BE2C (cell line): ENCODE data around the gene REG3A.

Experiments
- DNase-seq: peaks from one replicate; pipeline ENCODE4 v3.0.0-alpha.2; 2020
- H3K27me3 ChIP-seq: fragments of 250-450 bp; sonication (Bioruptor Pico); 2 replicates; pipeline ENCODE4 v1.5.1; 2020; ENCODE audit warnings: mild to moderate bottlenecking
- H3K36me3 ChIP-seq: fragments of 250-450 bp; sonication (Bioruptor Pico); 2 replicates; pipeline ENCODE4 v1.5.1; 2020; ENCODE audit warnings: mild to moderate bottlenecking
- H3K4me1 ChIP-seq: fragments of 250-450 bp; sonication (Bioruptor Pico); 2 replicates; pipeline ENCODE4 v1.5.1; 2020
- H3K4me3 ChIP-seq: 2 replicates; pipeline ENCODE4 v1.5.1; 2011; ENCODE audit warnings: low read depth, low read length
- H3K9me3 ChIP-seq: fragments of 250-450 bp; sonication (Bioruptor Pico); 2 replicates; pipeline ENCODE4 v1.5.1; 2020
- TF ChIP-seq, protein P1 (sequence below): IDR thresholded peaks from 2 replicates; pipeline ENCODE4 v1.5.1; 2012; ENCODE audit warnings: mild to moderate bottlenecking, low read depth, low read length

Gene REG3A

DNA sequence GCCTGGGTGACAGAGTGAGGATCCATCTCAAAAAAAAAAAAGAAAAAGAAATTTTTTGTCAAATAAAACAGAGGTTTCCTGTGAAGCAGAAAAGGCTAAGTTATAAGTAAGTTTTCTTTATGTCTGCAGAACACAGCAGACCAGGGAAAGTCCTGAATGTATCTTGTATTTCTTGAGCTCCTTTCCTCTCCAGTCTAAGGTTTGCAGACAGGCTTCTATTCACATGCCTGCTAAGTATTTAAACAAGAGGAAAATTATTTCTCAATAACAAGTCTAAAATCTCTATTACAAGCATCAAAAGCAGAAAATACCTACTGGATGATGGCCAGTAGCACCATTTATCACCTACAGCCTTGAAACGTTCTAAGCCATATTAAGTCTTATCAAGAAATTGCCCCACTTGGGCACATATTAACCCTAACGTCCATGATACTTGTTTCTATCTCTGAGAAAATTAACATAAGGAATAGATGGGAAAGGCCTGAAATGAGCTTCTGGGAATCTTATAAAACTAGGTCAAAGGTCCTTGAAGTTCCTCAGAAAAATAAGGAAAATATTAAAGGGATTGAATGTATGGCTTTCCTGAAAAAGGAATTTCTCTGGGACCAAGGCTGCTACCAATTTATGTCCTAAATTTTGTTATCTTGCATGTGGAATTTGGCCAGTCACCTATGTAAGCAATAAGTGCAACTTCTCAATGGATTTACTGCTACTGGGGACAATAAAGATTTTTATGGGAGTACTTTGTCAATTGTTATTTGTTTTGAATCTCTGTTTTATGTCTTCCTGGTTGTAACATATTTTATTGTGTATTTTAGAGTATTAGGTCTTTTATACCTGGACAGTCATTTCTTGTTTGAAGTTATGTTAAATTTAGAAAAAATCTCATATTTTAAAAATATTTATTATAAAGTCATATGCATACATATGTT is 42.3 kb downstream of the REG3A start:
- DNase-seq: no peak
- no peak overlapping the region for H3K4me3 ChIP-seq
- H3K36me3 ChIP-seq: no peaks in the 10 kb centered on the region
- H3K27me3 ChIP-seq: no peaks in the 10 kb centered on the region
- TF ChIP-seq, protein P1, sequence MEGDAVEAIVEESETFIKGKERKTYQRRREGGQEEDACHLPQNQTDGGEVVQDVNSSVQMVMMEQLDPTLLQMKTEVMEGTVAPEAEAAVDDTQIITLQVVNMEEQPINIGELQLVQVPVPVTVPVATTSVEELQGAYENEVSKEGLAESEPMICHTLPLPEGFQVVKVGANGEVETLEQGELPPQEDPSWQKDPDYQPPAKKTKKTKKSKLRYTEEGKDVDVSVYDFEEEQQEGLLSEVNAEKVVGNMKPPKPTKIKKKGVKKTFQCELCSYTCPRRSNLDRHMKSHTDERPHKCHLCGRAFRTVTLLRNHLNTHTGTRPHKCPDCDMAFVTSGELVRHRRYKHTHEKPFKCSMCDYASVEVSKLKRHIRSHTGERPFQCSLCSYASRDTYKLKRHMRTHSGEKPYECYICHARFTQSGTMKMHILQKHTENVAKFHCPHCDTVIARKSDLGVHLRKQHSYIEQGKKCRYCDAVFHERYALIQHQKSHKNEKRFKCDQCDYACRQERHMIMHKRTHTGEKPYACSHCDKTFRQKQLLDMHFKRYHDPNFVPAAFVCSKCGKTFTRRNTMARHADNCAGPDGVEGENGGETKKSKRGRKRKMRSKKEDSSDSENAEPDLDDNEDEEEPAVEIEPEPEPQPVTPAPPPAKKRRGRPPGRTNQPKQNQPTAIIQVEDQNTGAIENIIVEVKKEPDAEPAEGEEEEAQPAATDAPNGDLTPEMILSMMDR: no peak
- H3K9me3 ChIP-seq: no peaks in the 10 kb centered on the region
- H3K4me1 ChIP-seq: no peaks in the 10 kb centered on the region

- no peak overlapping the region for H3K4me3 ChIP-seq
- no peaks in the 10 kb centered on the region for H3K9me3 ChIP-seq
- DNase-seq: no peak
- no peaks in the 10 kb centered on the region for H3K27me3 ChIP-seq
- no peaks in the 10 kb centered on the region for H3K36me3 ChIP-seq
- TF ChIP-seq, protein P1: no peak
- no peaks in the 10 kb centered on the region for H3K4me1 ChIP-seq
These were observed 44.6 kb downstream of the REG3A start for GRCh38 chr2:79114797-79115494.

GRCh38 chr2:79112269-79112668 is 47.3 kb downstream of the REG3A start:
- H3K36me3 ChIP-seq: no peaks in the 10 kb centered on the region
- no peak overlapping the region for H3K4me3 ChIP-seq
- DNase-seq: no peak
- H3K27me3 ChIP-seq: no peaks in the 10 kb centered on the region
- no peaks in the 10 kb centered on the region for H3K4me1 ChIP-seq
- TF ChIP-seq, protein P1: no peak
- no peaks in the 10 kb centered on the region for H3K9me3 ChIP-seq
